ENCODE results near the gene UBXN11.

The UBXN11 gene

DNA sequence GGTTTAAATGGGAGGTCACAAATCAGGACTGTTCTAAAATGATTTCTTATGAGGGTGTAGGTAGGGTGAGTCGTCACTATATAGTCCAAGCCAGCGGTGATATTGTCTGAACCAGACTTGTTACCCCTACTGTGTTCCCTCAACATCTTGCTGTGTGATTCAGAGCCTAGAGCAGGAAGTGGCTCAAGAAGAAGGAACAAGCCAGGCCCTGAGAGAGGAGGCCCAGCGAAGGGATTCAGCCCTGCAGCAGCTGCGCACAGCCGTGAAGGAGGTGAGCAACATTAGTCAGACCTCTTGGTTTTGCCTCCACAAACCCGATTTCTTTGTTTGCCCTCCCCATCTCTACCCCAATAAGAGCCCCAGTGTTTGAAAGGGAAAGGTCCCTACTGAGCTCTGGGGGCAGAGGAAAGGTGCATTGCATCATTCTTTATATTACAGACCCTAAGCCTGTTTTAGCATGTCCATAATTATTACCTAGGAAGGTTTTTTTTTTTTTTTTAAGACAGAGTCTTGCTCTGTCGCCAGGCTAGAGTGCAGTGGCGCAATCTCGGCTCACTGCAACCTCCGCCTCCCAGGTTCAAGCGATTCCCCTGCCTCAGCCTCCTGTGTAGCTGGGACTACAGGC lies 31.5 kb downstream of the UBXN11 start:
- no peak for TF ChIP-seq POLR2A (IDR thresholded peaks at IDR 0.05; ENCODE audit: low read depth, low read length)
- no peak for TF ChIP-seq POLR2AphosphoS5 (IDR thresholded peaks at IDR 0.05; ENCODE audit: low read depth, low read length)
- TF ChIP-seq TAF1 (IDR thresholded peaks at IDR 0.05; ENCODE audit: borderline replicate concordance, low read depth, low read length): no peak
- no peak for DNase-seq (ENCODE audit: insufficient read length)
- no peak for FAIRE-seq

DNA sequence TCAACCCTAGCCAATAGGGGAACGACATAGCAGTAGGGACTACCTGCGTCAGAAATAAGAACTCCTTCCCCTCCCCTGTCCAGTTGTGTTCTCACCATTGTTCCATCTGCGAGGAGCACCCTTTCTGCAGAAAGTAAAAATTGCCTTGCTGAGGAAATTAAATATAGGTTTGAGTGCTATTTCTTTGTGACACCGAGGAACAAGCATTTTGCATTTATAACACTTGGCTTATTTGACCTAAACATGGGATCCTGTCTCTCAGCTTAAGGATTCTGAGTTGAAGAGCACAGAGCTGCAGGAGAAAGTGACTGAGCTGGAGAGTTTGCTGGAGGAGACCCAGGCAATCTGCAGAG lies 37.3 kb downstream of the UBXN11 start:
- TF ChIP-seq TAF1 (IDR thresholded peaks at IDR 0.05; ENCODE audit: borderline replicate concordance, low read depth, low read length): no peak
- no peak for TF ChIP-seq POLR2AphosphoS5 (IDR thresholded peaks at IDR 0.05; ENCODE audit: low read depth, low read length)
- TF ChIP-seq POLR2A (IDR thresholded peaks at IDR 0.05; ENCODE audit: low read depth, low read length): no peak
- no peak for FAIRE-seq

DNA sequence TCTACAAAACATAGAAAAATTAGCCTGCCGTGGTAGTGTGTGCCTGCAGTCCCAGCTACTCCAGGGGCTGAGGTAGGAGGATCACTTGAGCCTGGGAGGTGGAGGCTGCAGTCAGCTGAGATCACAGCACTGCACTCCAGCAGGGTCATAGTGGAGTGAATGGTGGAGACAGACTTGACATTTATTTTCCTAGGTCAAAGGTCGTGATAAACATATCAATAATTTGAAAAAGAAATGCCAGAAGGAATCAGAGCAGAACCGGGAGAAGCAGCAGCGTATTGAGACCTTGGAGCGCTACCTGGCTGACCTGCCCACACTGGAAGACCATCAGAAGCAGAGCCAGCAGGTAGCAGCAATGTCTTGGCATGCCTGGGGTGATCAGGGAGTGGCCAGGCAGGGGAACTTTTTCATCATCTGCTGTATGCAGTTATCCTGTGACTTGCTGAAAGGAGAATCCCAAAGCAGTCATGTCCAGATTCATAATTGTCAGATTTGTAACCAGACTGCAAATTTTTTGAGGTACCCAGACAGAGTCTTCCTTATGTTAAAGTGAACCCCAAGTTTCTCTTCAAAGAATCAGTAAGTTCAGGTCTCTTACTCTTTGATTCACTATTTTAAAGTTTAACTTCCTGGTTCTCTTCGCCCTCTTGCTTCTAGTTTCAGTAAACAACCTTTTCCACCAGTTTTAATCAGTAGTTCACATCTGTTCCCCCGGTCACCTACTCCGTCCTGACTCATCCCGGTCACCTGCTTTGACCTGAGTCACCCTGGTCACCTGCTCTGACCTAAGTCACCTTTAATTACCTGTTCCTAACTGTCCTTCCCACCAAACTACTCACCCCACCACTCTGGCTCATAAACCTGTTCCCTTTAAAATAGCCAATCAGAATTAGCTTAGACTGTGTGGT lies 37.9 kb downstream of the UBXN11 start:
- TF ChIP-seq POLR2AphosphoS5 (IDR thresholded peaks at IDR 0.05; ENCODE audit: low read depth, low read length) (no peak), POLR2A (IDR thresholded peaks at IDR 0.05; ENCODE audit: low read depth, low read length) (no peak), TAF1 (IDR thresholded peaks at IDR 0.05; ENCODE audit: borderline replicate concordance, low read depth, low read length) (no peak)
- FAIRE-seq: peak; percentile 63

More for the DNA sequence above, 37.3 kb downstream of the UBXN11 start:
- no peak for DNase-seq (ENCODE audit: insufficient read length)

DNA sequence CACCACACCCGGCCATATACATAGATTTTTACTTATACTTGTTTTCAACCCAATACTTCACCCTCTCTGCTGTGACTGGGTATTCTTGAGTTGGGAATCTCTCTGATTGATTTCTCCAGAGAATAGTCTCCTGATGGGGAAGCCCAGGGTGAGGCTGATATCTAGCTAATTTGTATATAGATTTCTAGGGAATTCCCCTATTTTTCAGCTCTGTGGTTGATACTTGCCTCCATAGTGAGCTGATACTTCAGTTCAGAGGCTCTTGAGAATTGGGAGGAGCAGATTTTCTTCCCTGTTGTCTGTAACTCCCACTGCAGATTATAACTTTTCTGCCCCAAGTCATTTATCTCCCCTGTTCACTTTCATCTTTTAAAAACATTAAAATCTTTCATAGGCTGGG lies 41.0 kb downstream of the UBXN11 start:
- FAIRE-seq (no peak), DNase-seq (ENCODE audit: insufficient read length) (no peak)
- TF ChIP-seq POLR2AphosphoS5 (IDR thresholded peaks at IDR 0.05; ENCODE audit: low read depth, low read length) (no peak), TAF1 (IDR thresholded peaks at IDR 0.05; ENCODE audit: borderline replicate concordance, low read depth, low read length) (no peak), POLR2A (IDR thresholded peaks at IDR 0.05; ENCODE audit: low read depth, low read length) (no peak)

More for the DNA sequence above, 37.9 kb downstream of the UBXN11 start:
- DNase-seq (ENCODE audit: insufficient read length): no peak

DNA sequence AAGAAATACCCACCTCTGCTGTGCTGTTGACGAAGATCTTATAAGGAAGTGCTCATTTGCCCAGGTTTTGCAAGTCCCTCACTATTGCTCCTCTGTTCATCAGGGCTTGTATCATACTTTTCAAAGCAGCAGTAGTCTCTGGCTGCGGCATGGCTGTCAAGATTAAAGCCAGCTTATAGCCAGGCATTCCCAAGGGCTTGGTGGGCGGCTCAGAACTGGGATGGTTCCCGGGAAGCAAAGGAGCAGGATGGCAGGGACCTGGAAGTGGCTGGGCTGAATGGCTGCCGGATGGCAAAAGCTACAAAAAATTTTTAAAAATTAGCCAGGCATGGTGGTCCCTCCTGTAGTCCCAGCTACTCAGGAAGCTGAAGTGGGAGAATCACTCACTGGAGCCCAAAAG lies 43.2 kb downstream of the UBXN11 start:
- DNase-seq (ENCODE audit: insufficient read length): no peak
- TF ChIP-seq POLR2AphosphoS5 (IDR thresholded peaks at IDR 0.05; ENCODE audit: low read depth, low read length): no peak
- no peak for TF ChIP-seq POLR2A (IDR thresholded peaks at IDR 0.05; ENCODE audit: low read depth, low read length)
- TF ChIP-seq TAF1 (IDR thresholded peaks at IDR 0.05; ENCODE audit: borderline replicate concordance, low read depth, low read length): no peak
- FAIRE-seq: no peak

DNA sequence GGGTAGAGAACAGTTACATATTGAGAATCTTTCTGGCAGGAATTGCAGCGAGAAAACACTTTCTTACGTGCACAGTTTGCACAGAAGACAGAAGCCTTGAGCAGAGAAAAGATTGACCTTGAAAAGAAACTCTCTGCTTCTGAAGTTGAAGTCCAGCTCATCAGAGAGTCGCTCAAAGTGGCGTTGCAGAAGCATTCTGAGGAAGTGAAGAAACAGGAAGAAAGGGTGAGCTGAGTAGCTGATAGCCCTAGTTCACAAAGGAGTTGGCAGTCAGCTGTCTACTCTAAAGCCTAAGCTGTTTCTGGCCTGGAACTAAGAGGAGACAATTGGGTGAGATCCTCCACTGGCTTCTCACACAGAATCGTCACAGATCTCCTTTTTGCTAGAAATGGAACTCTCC lies 46.9 kb downstream of the UBXN11 start:
- no peak for TF ChIP-seq POLR2AphosphoS5 (IDR thresholded peaks at IDR 0.05; ENCODE audit: low read depth, low read length)
- DNase-seq (ENCODE audit: insufficient read length): no peak
- no peak for FAIRE-seq

DNA sequence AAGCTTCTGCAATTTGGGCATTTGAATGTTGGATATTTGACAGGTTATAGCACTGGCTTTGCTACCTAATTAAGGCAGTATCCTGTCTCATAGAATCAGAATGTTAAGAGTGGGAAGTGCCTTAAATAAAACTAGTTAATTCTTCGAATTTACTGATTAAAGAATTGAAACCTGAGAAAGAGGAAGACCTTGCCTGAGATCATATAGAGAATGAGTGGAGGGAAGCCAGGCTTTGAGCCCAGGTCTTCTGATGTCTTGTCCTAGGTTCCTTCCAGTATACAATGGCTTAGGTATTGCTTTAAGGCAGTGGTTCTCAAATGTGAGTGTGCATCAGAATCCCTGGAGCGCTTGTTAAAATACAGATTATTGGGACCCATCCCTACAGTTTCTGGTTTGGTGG lies 47.4 kb downstream of the UBXN11 start:
- FAIRE-seq: no peak
- TF ChIP-seq POLR2AphosphoS5 (IDR thresholded peaks at IDR 0.05; ENCODE audit: low read depth, low read length) (no peak), POLR2A (IDR thresholded peaks at IDR 0.05; ENCODE audit: low read depth, low read length) (no peak), TAF1 (IDR thresholded peaks at IDR 0.05; ENCODE audit: borderline replicate concordance, low read depth, low read length) (no peak)
- no peak for DNase-seq (ENCODE audit: insufficient read length)

DNA sequence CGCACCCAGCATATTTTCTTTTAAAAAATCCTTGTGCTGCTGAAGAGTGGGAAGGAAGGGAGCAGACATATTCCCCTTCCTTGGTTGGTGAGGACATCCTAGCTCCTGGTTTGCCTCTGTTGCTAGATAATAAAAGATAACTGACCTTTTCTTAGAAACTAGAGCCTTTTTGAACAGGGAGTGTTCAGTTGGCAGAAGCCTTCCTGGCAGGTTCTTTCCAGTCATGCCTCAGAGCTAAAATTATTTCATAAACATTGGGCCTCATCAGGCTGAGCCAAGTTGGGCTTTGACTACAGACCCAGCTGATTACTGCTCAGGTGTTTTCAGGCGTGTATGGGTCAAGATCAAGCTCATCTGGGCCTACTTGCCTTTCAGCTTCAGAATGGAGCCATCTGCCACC lies 49.2 kb downstream of the UBXN11 start:
- FAIRE-seq (no peak), DNase-seq (ENCODE audit: insufficient read length) (no peak)
- TF ChIP-seq POLR2A (IDR thresholded peaks at IDR 0.05; ENCODE audit: low read depth, low read length) (no peak), POLR2AphosphoS5 (IDR thresholded peaks at IDR 0.05; ENCODE audit: low read depth, low read length) (no peak), TAF1 (IDR thresholded peaks at IDR 0.05; ENCODE audit: borderline replicate concordance, low read depth, low read length) (no peak)

DNA sequence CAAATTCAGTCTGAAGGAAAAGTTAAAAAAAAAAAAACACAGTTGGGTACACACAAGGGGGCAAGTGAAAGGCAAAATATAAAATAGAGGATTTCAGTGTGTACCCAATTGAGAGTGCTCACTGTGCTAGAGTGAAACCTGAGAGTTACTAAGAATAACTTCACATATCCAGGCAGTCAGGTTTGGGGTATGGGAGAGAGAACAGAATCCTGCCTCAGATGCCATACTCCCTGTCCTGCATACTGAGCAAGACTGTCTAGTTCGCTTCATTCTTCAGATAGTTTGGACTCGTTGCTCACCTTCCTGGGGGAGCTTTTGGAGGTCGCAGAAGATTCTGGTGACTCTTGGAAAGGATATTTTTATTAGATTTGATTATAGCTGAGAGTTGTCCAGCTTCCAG lies 52.0 kb downstream of the UBXN11 start:
- TF ChIP-seq TAF1 (IDR thresholded peaks at IDR 0.05; ENCODE audit: borderline replicate concordance, low read depth, low read length) (no peak), POLR2A (IDR thresholded peaks at IDR 0.05; ENCODE audit: low read depth, low read length) (no peak), POLR2AphosphoS5 (IDR thresholded peaks at IDR 0.05; ENCODE audit: low read depth, low read length) (no peak)
- FAIRE-seq (no peak), DNase-seq (ENCODE audit: insufficient read length) (no peak)

DNA sequence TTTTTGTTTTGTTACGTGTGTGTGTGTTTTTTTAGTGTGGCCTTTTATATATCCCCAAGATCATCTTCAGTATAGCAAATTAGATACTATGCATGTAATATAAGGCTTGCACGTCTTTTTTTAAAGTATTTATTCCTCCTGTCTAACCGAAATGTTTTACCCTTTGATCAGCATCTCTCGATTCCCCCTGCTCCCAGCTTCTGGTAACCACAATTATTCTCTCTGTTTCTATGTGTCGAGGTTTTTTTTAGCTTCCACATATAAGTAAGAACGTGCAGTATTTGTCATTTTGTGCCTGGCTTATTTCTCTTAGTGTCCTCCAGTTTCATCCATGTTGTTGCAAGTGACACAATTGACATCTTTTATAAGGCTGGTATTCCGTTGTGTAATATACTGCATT lies 53.7 kb downstream of the UBXN11 start:
- FAIRE-seq (no peak), DNase-seq (ENCODE audit: insufficient read length) (no peak)
- TF ChIP-seq TAF1 (IDR thresholded peaks at IDR 0.05; ENCODE audit: borderline replicate concordance, low read depth, low read length) (no peak), POLR2A (IDR thresholded peaks at IDR 0.05; ENCODE audit: low read depth, low read length) (no peak), POLR2AphosphoS5 (IDR thresholded peaks at IDR 0.05; ENCODE audit: low read depth, low read length) (no peak)

DNA sequence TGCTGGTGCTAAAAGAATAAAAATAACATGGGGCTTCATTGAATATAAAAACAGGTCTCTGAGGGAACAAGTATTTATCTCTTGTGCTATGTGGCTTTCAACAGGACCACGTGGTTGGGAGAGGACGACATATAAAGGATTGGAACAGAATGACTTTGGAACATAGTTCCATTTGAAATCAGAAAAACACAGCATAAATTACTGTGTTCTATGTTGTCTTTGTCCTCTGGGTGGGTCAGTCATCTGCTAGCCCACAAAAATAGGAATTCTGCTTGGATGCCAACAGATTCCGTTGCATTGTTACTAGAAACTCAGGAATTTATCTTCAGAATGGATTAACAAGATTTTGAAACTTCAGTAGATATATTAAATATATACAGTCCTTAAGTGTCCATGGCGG lies 66.5 kb downstream of the UBXN11 start:
- TF ChIP-seq POLR2A (IDR thresholded peaks at IDR 0.05; ENCODE audit: low read depth, low read length) (no peak), POLR2AphosphoS5 (IDR thresholded peaks at IDR 0.05; ENCODE audit: low read depth, low read length) (no peak), TAF1 (IDR thresholded peaks at IDR 0.05; ENCODE audit: borderline replicate concordance, low read depth, low read length) (no peak)
- no peak for FAIRE-seq

More for the DNA sequence above, 66.5 kb downstream of the UBXN11 start:
- DNase-seq (ENCODE audit: insufficient read length): no peak

All from GM12892 (cell line).